Activated naive CD4-positive, alpha-beta T cell treated with Interleukin-2 at 50 U/mL for 16 hours (primary cell): ENCODE data around the gene TMEM53.
"Not testable (repeated sequence)": the region's sequence is repeated elsewhere in the genome, so short reads cannot be mapped to it uniquely, and the experiment has no call there.

Experiments used
- DNase-seq: peaks from one replicate; pipeline ENCODE4 v3.0.0-alpha.2; 2020

Gene TMEM53

DNA sequence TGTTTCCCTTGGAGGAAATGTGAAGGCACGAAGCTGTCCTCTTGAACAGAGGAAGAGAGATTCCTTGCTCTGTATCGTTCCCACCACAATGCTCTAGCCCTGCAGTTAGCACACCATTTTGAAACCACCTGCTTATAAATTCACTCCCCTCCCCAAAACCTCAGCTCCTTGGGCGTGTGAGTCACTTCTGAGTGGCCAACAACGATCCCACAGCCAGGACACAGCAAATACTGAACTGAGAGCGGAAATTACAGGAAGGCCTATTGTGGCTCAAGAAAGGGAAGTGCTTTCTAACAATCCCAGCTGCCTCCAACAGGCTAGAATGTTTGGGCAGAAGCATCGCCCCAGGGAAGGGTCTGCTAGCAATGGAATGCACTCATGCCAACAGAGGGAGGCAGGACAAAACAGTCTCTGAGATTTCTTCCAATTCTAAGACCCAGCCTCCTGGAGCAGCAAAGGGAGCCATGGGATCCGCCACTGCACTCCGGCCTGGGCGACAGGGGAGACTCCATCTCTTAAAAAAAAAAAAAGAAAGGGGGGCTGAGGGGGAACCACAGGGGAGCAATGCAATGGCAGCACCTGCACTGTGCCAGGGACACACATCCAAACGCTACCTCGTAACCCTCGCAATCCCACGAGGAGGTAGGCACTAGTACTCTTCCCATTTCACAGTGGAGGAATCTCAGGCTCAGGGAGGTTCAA is 1.9 kb downstream of the TMEM53 start:
- no peak for DNase-seq

DNA sequence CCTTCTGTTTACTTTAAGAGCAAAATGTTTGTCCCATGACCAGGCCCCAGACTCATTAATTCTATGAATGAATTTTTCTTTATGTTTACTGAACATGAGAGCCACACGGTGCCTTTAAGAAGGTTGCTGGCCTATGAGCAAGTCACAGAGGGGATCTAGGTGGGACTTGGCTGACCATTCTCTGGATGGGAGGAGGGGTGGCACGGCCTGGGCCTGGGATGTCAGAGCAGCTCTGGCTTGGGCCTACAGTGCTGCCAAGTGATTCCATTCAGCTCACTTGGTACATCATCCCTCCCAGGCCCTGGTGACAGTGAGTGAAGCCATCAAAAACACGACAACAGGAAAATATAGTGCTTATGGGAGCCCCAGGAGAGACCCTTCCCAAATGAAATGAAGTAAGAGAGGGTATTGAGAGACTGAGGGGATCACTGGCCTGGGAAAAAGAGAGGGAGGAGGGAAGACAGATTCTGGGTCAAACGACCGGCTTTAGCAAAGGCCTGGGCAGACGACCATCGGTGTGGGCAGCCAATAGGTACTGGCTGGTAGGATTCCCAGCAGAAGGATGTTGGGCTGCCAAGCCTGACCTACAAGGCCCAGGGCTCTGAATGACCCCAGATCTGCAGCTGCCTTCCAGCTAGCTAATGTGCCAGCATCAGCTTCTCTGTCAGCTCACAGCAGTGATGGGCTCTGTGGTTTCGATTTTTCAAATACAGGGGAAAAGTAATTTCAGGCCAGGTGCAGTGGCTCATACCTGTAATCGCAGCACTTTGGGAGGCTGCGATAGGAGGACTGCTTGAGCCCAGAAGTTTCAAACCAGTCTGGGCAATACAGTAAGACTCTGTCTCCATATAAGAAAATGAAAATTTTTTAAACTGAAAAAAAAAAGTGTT is 3.3 kb downstream of the TMEM53 start:
- no peak for DNase-seq

DNA sequence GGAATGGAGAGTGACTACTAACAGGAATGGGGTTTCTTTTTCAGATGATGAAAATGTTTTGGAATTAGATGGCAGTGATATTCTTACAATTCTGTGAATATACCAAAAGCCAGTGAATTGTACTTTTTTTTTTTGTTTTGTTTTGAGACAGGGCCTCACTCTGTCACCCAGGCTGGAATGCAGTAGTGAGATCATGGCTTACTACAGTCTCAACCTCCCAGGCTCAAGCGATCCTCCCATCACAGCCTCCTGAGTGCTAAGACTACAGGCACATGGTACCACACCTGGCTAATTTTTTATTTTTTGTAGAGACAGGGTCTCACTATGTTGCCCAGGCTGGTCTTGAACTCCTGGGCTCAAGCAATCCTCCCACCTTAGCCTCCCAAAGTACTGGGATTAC is 7.6 kb downstream of the TMEM53 start:
- DNase-seq = not testable (repeated sequence)

DNA sequence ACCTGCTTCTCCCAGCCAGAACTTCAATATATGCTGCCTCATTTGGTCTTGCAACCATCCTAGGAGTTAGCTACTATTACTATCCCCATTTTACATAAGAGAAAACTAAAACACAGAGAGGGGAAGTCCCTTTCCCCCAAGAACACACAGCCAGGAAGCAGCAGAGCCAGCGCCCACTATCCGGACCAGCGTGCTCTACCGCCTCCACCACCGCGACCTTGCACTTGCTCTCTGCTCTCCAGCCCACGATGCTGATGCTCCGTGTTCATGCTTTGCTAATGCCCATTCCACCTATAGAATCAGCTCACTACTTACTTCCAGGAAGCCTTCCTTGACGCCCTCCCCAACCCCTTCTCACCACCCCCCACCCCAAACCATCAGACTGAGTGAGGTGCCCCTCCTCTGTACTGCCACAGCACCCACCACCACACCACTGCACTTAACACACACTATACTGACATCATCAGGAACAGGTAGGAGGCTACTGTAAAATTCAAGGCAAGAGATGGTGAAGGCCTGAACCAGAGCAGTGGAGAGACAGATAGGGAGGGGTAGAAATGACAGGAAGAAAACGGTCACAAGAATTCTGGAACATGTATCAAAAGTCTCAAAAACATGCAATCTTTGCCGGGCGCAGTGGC is 9.4 kb downstream of the TMEM53 start:
- peak; percentile 56 for DNase-seq

DNA sequence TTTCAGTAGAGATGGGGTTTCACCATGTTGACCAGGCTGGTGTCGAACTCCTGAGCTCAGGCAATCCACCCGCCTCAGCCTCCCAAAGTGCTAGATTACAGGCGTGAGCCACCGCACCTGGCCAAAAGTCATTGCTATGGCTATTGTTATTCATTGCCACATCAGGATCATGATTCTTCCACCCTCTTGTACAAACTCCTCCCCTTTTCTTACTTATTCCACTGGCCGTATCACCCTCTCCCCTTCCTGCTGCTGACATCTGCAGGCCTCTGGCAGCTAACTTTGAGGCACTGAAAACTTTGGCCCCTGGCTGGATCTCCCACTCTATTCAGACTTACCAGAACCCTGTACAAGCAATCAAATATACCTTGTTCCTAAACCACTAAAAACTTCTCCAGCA is 10.9 kb downstream of the TMEM53 start:
- DNase-seq = no peak

DNA sequence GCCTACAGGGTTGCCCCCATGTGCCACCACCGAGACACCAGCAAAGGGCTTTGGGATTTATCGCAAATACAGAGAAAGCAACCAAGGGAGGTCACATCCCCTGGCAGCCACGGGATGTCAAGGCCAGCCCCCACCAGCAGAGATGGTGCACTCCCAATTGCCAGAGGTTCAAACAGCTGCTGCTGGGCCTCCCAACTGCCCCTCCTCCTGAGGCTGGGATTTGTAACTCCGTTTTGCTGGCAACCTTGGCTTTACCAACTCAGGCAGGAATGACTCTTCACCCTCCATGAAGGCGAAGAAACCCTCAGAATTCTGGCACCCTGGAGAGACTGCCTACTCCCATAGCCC is 11.6 kb downstream of the TMEM53 start:
- no peak for DNase-seq

DNA sequence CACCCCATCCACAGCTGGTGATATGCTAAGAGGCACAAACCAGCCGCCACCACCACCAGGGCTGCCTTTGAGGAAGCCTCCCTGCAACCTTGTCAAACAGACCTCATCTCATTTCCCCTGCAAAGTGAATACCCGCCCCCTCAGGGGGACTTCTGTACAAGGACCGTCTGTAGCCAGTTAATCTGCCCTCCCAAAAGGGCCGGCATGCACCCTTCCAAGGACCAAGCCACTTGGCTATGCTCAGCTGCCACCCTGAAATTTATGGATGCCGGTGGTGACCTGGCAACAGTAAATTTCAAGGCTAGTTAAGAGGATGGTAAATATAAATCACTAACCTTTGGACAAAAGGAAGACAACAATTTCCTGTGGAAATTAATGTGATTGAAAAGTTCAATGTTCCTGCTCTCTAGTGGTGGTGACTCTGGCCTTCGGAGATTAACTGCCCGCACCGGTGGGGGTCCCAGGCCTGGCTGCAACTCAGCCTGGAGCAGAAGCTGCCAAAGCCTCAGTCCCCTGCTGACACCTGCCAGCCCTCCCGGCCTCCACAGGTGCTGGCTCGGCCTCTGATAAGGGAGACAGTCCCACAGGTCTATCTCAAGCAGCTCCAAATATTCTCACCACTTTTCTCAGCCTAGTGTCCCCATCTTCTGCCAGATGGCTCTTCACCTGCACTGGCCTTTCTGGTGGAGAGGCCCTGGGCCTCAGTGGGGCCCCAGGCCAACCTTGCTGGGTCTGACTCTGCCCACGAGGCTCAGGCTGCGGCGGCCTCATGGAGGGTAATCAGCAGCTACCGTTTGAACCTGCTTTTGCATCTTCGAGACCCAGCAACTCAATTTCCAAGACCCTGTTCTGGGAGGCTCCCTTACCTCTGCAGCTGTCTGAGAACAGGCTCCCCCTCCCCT is 12.2 kb downstream of the TMEM53 start:
- DNase-seq = no peak

DNA sequence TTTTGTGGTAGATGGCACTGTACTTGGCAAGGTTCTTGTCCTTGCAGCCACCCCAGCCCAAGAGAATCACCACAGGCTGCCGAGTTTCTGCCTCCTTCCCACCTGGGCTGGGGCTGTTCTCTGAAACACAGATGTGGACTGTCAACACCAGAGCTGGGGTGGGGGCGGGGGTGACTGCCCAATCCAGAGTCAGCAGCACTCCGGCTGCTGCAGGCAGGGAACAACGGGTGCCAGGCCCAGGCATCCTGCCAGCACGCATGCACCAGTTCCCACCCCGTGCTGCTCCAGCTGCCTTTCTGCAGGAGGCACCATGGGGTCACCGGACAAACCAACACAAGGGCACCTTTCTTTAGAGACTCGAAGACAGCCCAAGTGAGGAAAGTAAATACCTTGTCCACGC is 14.1 kb downstream of the TMEM53 start:
- no peak for DNase-seq

DNA sequence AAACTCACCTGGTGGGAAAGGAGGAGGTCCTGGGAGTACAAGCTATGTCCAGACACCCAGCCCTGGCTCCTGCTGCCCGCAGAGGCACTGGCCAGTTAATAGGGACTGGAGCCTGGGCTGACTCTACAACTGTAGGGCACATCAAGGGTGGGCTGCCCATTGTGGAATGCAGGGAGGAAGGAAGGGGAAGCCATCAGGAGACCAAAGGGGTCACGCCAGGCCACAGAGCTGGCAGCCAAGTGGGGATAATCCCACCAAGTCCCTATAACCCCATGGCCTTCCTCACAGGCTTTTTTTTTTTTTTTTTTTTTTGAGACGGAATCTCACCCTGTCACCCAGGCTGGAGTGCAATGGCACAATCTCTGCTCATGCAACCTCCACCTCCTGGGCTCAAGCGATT is 14.7 kb downstream of the TMEM53 start:
- DNase-seq = no peak

DNA sequence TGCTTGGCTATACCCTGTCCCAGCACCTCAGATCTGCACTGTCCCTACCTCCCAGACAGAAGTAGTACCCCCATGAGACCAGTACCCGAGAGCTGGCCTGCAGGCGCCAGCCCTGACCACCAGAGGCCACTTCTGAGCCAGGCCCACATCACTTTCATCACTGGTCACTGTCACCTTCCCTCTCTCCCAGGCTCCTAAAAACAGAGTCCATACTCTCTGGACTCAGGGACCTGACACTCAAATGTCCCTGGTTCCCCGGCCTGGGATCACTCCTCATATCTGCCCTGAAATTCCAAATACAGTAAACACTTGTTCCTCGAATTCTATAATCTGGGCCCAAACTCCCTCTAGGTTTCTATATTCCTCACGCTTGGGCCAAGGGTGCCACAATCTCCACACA is 18.7 kb downstream of the TMEM53 start:
- DNase-seq = no peak

DNA sequence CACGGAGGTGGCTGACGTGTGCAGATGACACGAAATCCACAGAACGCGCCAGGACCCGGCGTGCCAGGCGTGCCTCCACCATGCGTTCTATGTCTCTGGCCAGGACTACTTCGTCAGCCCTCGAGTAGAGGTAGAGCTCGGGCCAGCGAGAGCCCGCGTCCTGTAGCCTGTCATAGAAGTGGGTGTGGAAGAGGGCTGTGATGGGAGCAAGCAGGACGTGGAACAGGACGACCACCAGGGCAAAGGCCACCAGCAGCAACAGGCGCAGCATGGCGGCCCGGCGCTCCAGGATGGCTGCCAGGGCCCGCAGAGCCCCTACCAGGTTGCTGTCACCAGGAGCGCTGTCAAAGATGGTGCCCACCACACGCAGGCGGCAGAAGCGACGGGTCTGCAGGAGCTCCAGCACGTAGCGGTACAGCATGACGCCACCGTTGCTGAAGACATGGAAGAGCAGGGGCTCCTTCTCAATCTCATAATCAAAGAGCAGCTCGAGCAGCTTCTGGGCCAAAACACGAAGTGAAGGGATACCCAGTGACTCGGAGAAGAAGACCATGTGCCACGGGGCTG is 19.6 kb downstream of the TMEM53 start:
- no peak for DNase-seq

DNA sequence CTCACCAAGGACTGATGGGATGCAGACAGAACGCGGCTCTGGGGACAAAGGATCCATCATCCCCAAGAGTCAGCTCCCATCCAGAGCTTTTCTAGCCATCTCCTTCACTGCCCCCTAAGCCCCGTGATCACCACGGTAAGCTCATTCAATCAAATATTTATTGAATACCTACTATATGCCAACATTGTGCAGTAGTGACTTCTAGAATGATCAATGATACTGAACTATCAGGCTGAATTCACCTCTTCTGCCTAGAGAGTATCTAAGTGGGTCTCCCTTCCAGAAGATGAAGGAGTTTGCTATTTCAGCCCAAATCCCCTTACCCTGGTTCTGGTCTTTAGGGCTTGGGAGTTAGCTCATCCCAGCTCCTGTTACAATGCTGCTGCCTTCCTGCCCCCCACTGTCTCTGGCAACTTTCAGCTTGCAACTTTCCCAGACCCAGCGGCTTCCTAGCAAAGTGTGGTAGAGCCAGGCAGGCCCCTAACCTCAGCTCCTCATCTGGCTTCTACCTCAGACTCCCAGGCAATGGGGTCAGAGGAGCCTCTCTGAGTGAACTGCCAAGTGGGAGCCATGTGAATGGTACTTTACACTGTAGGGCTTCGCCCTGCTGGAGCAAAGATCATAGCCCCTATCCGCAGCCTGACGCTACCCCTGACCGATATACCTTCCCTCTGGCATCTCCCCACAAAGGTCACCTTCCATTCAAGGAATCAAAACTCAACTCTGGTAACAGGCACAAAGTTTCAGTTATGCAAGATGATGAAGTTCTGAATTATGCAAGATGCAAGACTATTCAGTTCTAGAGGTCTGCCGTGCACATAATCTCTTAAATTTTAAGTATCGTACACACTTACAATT is 20.9 kb downstream of the TMEM53 start:
- no peak for DNase-seq

DNA sequence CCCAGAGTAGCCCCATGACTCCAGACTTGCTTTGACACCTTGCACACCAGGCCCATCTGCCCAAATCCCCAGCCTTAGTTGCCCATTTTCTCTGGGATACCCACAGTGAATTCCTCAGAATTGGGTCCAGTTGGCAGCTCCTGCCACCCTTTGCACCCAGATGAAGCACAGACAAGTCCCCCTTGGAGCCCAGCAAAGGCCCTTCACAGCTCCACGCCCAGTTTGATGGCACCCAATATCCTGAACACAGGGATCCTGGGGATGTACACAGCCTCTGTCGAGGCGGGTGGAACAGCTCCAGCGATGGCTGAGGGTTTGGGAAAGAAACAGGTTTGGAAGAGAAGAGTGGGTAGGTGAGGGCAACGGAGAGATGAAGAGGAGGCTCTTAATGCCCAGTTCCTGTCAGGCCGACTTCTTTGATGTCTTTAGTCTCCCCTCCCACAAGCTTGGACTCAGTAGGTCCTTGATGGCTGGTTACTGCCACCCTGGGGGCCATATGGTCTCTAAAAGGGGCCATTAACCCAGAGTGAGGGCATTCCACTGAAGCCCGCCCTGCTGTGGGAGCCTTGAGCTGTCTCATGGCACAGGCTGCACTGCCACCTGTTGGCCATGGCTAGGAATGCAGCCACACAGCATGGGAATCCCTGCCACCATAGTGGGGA is 21.7 kb downstream of the TMEM53 start:
- DNase-seq = peak; percentile 80

DNA sequence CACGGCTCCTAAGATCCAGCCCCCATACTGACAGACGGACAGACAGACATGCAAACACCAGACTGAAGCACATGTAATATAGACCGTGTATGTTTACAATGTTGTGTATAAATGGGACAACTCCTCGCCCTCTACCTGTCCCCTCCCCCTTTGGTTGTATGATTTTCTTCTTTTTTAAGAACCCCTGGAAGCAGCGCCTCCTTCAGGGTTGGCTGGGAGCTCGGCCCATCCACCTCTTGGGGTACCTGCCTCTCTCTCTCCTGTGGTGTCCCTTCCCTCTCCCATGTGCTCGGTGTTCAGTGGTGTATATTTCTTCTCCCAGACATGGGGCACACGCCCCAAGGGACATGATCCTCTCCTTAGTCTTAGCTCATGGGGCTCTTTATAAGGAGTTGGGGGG is 23.2 kb downstream of the TMEM53 start:
- DNase-seq = no peak

DNA sequence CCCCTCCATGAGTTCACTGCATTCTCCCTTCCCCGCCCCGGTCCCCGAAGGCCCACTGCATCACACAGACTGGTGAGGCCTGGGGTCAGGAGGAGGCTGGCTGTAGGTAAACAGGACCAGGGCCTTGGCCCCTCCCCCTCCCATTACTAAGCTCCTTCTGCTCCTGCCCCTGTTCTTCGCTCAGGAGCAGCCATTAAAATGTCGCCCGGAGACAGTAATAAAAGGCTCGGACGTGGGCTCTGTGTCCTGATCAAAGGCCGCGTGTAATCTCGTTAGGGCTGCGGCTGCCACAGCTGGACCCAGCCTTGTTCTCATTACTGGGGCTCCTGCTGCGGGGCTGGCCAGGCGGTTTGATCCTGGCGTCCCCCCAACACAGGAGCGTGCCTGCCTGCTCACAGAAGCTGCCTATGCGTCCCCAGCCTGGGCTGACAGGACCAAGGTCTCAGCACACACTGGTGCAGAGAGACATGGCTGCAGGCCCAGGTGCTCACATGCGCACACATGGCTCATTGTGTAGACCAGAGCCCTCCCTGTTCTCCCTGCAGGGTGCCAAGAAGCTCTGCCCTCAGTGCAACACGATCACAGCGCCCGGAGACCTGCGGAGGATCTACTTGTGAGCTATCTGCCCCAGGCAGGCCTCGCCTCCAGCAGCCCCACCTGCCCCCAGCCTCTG is 24.0 kb downstream of the TMEM53 start:
- no peak for DNase-seq

DNA sequence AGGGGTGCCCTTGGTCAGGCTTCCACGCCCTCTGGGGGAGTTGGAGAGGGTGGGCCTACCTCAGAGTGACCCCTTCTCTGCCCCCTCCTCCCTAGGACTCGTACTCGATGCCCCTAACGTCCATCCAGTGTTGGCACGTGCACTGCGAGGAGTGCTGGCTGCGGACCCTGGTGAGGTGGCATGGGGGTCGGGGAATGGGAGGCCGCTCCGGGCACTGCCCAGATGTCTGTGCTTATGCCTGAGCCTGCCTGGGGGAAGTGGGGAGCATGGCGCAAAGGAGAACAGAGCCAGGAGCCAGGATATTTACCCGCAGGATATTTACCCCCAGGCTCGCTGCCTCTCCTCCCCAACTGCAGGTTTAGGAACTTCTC is 24.5 kb downstream of the TMEM53 start:
- no peak for DNase-seq

DNA sequence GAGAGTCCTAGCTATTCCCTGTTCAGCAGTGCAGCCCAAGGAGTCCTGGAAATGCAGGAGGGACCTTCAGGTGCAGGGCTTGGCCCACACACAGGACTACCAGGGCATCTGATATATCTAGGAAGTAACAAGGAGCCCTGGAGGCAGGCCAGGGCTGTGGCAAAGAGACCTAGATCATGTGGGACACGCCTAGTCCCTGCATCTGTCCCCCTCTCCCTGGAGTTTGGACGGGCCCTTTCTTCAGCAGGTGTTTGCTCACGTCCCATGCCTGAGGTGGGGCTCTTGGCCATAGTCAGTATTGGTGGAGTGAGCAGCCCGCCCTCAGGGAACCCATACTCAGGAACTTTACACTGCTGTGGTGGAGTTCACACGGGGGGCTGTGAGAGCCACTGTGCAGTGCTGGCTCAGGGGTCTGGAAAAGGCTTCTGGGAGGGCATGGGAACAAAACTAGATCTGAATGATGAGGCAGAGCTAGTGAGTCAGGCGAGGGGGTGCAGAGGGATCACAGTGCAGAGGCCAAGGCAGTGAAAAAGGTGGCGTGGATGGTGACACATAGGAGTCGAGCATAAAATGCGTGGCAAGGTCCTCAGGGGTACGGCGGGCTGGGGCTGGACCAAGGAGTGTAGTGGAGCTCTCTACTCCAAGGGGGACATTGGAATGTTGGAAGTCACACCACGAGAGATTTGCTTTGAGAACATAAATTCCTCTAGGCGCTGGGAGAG is 25.6 kb downstream of the TMEM53 start:
- DNase-seq = no peak

DNA sequence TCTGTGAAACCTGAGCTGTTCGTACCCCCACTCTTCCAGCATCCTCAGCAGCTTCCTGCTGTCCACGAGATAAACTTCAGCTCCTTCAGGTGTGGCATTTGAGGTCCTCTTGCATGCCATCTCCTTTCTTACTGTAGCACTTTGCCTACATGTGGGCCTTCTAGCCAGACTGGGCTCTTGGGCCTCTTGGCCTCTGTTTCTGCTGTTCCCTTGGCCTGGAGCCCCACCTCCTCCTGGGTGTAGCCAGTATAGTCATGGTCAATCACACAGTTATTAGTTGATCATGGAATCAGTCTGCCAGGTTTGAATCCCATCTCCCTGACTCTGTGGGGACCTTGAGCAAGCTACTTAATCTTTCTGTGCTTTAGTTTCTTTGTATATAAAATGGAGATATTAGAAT is 26.4 kb downstream of the TMEM53 start:
- no peak for DNase-seq

DNA sequence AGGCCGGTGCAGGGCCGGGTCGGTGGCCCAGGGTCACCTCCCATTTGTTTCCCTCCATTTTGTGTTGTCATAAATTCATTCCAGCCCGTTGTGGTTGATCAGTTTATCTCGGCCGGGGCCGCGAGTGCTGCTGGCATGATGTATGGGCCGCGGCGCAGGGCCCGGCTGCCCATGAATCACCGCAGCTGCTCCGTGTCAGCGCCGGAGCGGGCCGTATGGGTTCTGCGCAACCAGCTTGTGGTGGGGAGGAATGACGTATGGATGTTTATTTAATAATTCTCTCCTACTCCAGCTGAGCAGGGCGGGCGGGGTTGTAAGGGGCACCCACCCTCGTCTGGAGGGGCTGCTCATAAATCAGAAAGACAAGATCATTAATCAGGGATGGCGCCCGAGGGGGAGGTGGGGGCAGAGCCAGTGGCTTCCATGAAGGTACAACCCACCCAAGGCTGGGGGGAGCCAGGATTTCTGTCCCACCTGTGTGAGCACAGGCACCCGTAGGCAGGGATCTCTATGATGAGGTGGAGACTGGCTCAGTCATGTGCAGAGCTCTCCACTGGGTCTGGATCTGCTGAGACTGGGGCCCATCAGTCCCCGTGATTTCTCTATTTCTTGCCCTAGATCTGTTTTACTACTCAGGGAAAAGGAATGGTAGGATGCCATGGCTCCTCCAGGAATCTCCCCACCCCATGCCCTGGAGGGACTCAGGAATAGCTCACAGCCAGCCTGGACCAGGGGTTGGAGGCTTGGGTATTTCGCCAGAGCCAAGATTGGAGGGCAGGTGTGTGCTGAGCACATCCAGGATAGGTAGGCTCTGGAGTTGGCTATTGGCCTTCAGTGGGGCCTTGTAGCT is 27.8 kb downstream of the TMEM53 start:
- no peak for DNase-seq
